OCI-LY3 (cell line): Measurements from ENCODE around the gene CLK4.

Experiments used
- H2AFZ ChIP-seq: fragments of 200-600, 300-600 bp; shearing (Covaris generic); 2 replicates; pipeline ENCODE4 v1.6.0; 2014; ENCODE audit warnings: antibody characterized with exemption, low read depth, low read length
- H3K27ac ChIP-seq: fragments of 200-600, 300-600 bp; sonication (generic); 2 replicates; pipeline ENCODE4 v1.5.1; 2014; ENCODE audit warnings: mild to moderate bottlenecking, low read length, moderate library complexity, mixed read lengths
- H3K27me3 ChIP-seq: fragments of 200-600, 300-600 bp; sonication (generic); 2 replicates; pipeline ENCODE4 v1.6.1; 2014; ENCODE audit warnings: low read depth, low read length, mixed read lengths
- H3K36me3 ChIP-seq: fragments of 200-600, 300-600 bp; sonication (generic); replicated peaks from 2 replicates; pipeline ENCODE3; 2014; ENCODE audit warnings: low read depth, low read length, mixed read lengths
- H3K4me1 ChIP-seq: fragments of 300-600, 200-600 bp; sonication (generic); 2 replicates; pipeline ENCODE4 v1.6.1; 2014; ENCODE audit warnings: low read length, mixed read lengths
- H3K4me2 ChIP-seq: fragments of 200-600, 300-600 bp; sonication (generic); 2 replicates; pipeline ENCODE4 v1.6.1; 2014; ENCODE audit warnings: low read length, mixed read lengths
- H3K4me3 ChIP-seq: fragments of 300-600, 200-600 bp; sonication (generic); 2 replicates; pipeline ENCODE4 v1.5.1; 2014; ENCODE audit warnings: antibody characterized with exemption, mild to moderate bottlenecking, low read length, moderate library complexity
- H3K79me2 ChIP-seq: fragments of 300-600, 200-600 bp; shearing (Covaris generic); 2 replicates; pipeline ENCODE4 v1.6.1; 2014; ENCODE audit warnings: mild to moderate bottlenecking, low read length, mixed read lengths
- H3K9ac ChIP-seq: fragments of 300-600, 200-600 bp; shearing (Covaris generic); 2 replicates; pipeline ENCODE4 v1.6.0; 2014; ENCODE audit warnings: mild to moderate bottlenecking, low read length, moderate library complexity
- H3K9me3 ChIP-seq: fragments of 200-600, 300-600 bp; shearing (Covaris generic); 2 replicates; pipeline ENCODE4 v1.6.1; 2014; ENCODE audit warnings: low read length, mixed read lengths; ENCODE audit not compliant: insufficient read depth
- H4K20me1 ChIP-seq: fragments of 200-600, 300-600 bp; sonication (generic); 2 replicates; pipeline ENCODE4 v1.6.1; 2016; ENCODE audit warnings: low read length, mixed read lengths; ENCODE audit not compliant: insufficient read depth
- CTCF ChIP-seq: fragments of 200-600, 300-600 bp; sonication (generic); IDR thresholded peaks from 2 replicates; pipeline ENCODE4 v1.5.1; 2014; ENCODE audit warnings: antibody characterized with exemption, low read length, low read depth
- EZH2phosphoT487 ChIP-seq: fragments of 200-600 bp; shearing (Covaris generic); IDR thresholded peaks from 2 replicates; pipeline ENCODE4 v1.6.1; 2018; ENCODE audit warnings: antibody characterized with exemption, mixed run types, low read depth

CLK4 gene

DNA sequence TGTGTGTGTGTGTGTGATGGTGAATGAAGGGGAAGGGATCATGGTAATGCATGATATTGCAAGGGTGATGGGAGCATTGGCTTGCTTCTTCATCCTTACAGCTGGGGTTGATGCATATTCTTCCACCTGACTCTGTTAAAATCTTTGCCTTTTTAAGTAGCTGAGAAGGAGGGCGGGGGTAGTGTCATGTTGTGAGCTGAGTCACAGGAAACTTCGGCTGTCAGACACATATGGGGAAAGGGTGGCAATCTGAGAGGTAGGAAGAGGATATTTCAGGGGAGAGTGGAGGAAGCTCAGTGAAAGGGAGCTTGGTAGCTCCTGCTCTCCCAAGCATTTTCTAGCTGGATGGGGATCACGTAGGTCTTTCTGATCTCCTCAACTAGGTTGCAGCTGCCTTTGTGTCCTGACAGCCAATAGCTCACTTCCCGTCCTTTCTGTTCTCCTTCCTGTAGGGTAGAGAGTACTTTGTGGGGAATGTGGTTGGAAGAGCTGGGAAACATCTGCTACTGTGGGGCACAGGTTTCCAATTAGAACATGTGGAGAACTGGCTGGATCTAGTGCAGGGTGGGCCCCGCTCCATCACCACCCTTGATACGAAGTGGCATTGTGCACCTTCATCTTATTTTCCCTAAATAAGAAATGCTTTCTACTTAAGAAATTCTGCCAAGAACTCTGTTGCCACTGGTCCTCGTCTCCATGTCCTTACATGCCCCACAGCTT, 18.1 kb upstream of the CLK4 start:
- Histone ChIP-seq H3K27me3 (no peaks in the 10 kb centered on the region), H3K36me3 (no peaks in the 10 kb centered on the region), H3K9me3 (no peaks in the 10 kb centered on the region), H3K4me2 (no peak overlapping the region), H3K4me3 (no peak overlapping the region), H3K9ac (no peak overlapping the region), H3K4me1 (no peaks in the 10 kb centered on the region), H4K20me1 (no peaks in the 10 kb centered on the region), H3K79me2 (no peaks in the 10 kb centered on the region), H2AFZ (no peak overlapping the region), H3K27ac (no peak overlapping the region)
- no peak for TF ChIP-seq EZH2phosphoT487
- no peak for TF ChIP-seq CTCF

DNA sequence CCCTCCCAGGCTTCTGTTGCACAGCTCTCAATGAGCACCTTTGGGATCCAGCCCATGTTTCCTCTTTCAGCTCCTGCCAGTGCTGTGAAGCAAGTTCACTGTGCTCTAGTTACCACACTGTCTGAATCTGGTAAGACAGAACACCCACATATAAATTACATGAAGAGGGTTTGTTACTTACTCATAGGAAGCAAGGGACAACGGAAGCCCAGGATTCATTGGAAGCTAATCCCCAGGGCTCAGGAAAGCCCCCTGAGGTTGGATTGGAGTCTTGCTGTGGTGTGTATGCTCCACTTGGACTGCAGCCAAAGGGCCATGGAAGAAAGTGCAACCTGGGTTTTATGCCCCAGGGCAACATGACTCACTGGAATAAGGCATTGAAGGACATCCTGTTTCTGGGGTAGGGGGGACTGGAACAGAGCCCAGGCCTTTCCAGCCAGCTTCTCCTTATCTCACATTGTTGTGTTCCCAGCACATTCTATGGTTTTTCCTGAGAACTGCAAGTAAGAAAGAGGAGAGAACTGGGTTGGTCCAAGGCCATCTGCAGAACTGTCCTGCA, 15.6 kb upstream of the CLK4 start:
- TF ChIP-seq CTCF, result no peak
- TF ChIP-seq EZH2phosphoT487, result no peak
- no peak overlapping the region for H3K4me3 ChIP-seq
- H3K4me1 ChIP-seq, result peaks cover 5% of the 10 kb centered on the region
- no peak overlapping the region for H3K4me2 ChIP-seq
- no peak overlapping the region for H3K27ac ChIP-seq
- H3K9ac ChIP-seq, result no peak overlapping the region
- H3K36me3 ChIP-seq, result no peaks in the 10 kb centered on the region
- H2AFZ ChIP-seq, result no peak overlapping the region
- no peaks in the 10 kb centered on the region for H3K9me3 ChIP-seq
- no peaks in the 10 kb centered on the region for H3K27me3 ChIP-seq
- H4K20me1 ChIP-seq, result no peaks in the 10 kb centered on the region
- H3K79me2 ChIP-seq, result no peaks in the 10 kb centered on the region

GRCh38 chr5:178641711-178642110, 14.9 kb upstream of the CLK4 start:
- Histone ChIP-seq H3K9ac (no peak overlapping the region), H3K36me3 (no peaks in the 10 kb centered on the region), H3K27me3 (no peaks in the 10 kb centered on the region), H3K9me3 (no peaks in the 10 kb centered on the region), H2AFZ (no peak overlapping the region), H3K4me3 (no peak overlapping the region), H4K20me1 (no peaks in the 10 kb centered on the region), H3K4me2 (no peak overlapping the region), H3K4me1 (peaks cover 11% of the 10 kb centered on the region), H3K27ac (no peak overlapping the region), H3K79me2 (no peaks in the 10 kb centered on the region)
- TF ChIP-seq CTCF (no peak), EZH2phosphoT487 (no peak)

DNA sequence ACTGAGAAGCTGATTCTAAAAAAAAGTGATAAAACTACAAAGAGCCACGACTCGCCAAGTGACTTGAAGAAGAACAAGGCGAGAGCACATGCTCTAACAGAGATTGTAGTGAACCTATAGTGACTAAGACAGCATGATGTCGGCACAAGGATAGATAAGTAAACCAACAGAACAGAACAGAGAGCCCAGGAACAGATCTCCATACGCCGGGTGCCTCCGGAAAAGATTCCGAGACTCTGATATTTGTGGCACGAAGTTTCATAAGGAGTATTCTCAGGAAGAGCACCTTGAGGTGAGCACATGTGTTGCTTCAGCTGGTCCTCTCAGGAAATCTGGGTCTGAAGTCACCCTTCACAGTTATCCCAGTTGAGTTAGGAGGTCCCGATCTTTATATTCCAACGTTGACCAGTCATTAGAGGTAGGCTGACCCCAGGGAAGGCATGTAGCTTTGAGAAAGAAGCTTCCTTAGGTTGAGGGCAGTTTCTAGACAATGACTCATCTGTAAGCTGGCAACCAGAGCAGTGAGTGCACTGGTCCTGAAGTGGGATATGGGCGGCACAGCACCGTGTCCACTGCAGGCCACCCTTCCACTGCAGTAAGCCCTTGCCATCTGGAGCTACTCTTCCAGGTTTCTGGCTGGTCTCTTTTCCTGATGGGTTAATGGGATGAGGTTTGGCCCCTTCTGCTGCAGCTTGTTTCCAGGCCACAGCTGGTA, 13.6 kb upstream of the CLK4 start:
- Histone ChIP-seq H3K4me1 (peaks cover 14% of the 10 kb centered on the region), H3K79me2 (no peaks in the 10 kb centered on the region), H3K27ac (no peak overlapping the region), H3K27me3 (no peaks in the 10 kb centered on the region), H4K20me1 (no peaks in the 10 kb centered on the region), H3K36me3 (no peaks in the 10 kb centered on the region), H3K4me3 (no peak overlapping the region), H3K9me3 (no peaks in the 10 kb centered on the region), H2AFZ (no peak overlapping the region), H3K4me2 (no peak overlapping the region), H3K9ac (no peak overlapping the region)
- TF ChIP-seq EZH2phosphoT487, result no peak
